IPS DF 4.7 (cell line): ENCODE measurements around the gene RCAN2.
"Not testable (repeated sequence)": the region's sequence is repeated elsewhere in the genome, so short reads cannot be mapped to it uniquely, and the experiment has no call there.

Experiments
- DNase-seq: peaks from one replicate; pipeline ENCODE4 v3.0.0-alpha.2; 2013; ENCODE audit warnings: low spot score; ENCODE audit errors: extremely low read depth

Gene RCAN2

DNA sequence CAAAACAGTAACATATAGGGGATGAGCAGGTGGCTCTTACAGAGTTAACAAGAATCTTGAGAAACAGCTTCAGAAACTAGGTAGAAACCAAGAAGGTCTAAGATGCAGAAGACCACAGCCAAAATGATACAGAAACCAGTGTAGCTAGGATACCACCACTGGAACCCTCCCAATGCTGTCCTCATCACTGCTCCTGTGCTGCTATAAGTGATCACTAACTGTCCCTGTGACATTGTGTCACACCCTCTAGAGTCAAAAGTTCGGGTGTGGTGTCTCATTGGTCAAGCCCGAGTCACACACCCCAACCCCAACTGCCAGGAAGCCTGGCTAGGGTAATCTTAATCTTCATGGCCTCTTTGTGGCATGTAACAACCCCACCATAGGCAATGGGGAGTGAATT lies 153.1 kb downstream of the RCAN2 start:
- DNase-seq, result no peak

- DNase-seq, result no peak
These were observed 156.8 kb downstream of the RCAN2 start for GRCh38 chr6:46334442-46334841.

DNA sequence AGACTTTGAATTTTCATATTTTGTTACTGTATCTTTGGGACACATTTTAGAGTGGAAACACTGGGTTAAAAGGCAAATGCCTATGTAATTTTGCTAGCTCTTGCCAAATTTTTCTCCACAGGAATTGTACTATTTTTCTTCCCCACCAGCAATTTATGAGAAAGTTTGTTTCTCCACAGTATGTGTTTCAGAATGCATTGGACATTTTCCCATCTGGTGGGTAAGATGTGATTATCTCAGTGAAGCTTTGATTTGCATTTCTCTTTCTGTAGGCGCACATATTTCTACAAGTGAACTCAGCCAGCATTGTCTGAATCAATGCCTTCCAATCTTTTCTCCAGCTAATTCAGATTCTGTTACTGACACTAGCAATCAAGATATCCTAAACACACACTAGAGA lies 157.8 kb downstream of the RCAN2 start:
- DNase-seq, result no peak

DNA sequence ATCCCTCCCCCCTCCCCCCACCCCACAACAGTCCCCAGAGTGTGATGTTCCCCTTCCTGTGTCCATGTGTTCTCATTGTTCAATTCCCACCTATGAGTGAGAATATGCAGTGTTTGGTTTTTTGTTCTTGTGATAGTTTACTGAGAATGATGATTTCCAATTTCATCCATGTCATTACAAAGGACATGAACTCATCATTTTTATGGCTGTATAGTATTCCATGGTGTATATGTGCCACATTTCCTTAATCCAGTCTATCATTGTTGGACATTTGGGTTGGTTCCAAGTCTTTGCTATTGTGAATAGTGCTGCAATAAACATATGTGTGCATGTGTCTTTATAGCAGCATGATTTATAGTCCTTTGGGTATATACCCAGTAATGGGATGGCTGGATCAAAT lies 158.8 kb downstream of the RCAN2 start:
- DNase-seq, result not testable (repeated sequence)

DNA sequence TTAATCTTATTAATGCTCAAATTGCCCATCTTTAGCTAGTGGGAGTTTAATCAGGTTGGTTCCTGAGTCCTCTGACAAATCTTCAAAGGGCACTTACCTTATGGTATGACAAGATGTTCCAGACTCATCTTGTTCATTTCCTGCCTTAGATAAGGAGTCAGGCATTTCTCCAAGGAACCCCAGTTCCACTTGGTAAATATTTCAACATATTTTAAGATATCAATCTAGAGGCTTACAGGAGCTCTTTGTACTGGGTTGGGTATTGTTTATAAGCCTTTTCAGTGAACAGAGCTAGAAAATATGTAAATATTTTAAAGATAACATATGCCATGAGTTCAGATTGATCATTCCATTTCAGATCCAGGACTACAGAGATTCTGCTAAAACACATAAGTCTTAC lies 159.8 kb downstream of the RCAN2 start:
- DNase-seq, result no peak

DNA sequence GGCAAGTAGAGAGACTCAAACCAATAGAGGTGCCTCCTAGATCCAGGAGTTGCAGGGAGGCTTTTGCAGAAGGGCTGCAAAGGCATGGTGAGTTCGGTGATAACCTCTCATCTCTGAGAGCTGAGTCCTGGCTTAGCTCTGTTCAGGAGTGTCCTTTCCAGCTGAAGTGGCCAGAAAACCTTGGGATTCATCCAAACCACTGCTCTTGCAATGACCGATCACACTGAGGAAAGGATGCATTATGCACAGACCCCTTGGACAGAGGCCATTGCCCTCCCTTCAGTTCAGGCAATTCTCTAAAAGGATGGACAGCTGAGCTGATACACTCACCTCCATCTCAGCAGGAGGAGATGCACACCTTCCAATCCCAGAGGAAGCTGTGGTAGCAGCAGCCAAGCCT lies 161.7 kb downstream of the RCAN2 start:
- DNase-seq, result no peak

DNA sequence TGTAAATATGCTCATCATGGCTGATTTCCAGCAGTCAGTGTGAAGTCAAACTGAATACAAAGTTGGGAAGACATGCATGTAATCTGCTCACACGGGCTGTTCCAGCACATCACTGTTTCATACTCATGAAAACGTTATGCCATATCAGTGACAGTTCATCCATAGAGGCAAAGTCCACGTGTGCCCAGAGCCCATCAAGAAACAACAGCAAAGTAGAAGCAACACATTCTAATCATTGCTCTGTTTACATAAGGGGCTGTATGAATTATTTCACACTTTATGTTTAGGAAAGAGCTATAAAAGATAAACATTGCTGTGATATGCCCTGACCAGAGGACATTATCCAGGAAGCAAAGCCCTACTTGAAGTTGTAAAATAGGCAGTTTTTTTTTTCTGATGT lies 163.5 kb downstream of the RCAN2 start:
- no peak for DNase-seq

GRCh38 chr6:46325561-46326530 lies 165.4 kb downstream of the RCAN2 start:
- no peak for DNase-seq

- no peak for DNase-seq
These were observed 166.5 kb downstream of the RCAN2 start for GRCh38 chr6:46324706-46325105.

- no peak for DNase-seq
These were observed 167.2 kb downstream of the RCAN2 start for GRCh38 chr6:46323966-46324622.

DNA sequence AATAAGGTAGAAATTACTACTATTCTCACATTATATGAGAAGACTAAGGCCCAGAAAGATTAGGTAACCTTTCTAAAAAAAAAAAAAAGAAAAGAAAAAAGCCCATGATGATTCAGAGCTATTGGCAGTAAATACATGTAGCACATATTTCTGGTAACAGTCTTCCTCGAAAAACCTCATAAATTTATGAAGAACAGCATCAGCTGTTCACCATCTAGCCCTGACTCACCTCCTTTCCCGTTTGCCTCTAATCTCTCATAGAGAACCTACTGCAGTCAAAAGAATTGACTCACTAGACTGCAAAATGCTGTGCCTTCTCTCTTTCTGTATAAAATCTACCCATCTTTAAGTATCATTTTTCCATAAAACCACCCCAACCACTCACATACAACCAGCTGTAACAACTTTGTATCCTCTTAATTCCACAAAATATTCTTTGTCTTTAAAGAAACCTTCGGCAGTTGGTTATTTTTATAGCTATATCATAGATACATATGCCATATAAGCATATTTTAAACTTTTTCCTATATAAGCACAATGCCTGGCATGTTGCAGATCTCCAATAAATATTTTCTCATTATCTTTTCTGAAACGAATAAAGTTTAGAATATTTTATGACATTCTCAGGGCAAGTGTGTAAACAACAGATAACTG lies 167.8 kb downstream of the RCAN2 start:
- DNase-seq, result no peak

DNA sequence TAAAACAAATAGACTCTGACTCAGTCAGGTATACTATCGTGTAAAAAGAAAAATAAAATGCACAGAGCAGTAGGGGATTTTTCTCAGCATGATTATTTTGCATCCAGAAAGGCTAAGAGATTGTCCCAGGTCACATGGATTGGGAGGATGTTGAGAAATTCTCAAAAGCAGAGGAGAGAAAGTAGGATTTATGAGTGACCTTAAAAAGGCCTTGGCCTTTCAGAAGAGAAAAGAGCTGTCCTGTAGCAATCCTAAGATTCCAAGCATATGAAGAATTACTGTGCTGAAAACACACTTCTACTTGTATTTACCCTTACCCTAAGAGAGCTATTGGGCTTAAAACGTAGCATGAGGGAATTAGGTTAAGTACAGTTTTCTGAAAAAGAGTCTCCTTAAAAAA lies 170.7 kb downstream of the RCAN2 start:
- DNase-seq, result no peak

GRCh38 chr6:46315589-46315988 lies 175.7 kb downstream of the RCAN2 start:
- no peak for DNase-seq

- no peak for DNase-seq
These were observed 178.6 kb downstream of the RCAN2 start for GRCh38 chr6:46312654-46313053.

DNA sequence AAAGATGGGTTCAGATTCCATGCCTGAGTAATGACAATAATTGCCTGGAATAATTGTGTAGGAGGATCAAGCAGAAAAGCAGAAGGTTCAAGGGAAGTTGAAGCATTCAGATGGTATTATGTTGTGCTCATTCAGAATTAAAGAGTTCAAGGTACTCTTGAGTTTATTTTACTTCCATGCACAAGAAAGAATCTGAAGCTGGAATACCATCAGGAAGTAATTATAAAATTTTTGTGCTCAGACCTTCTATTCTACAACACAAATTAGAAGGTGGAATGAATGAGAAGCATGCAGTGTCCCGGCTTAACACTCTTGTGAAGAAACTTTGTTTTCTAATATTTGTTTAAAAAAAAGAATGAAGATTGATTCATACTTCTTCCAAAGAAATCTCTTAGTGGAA lies 181.1 kb downstream of the RCAN2 start:
- no peak for DNase-seq

GRCh38 chr6:46306431-46306830 lies 184.8 kb downstream of the RCAN2 start:
- DNase-seq, result no peak

- no peak for DNase-seq
These were observed 185.4 kb downstream of the RCAN2 start for GRCh38 chr6:46305833-46306232.

GRCh38 chr6:46305236-46305635 lies 186.0 kb downstream of the RCAN2 start:
- DNase-seq, result no peak

- DNase-seq, result no peak
These were observed 188.4 kb downstream of the RCAN2 start for GRCh38 chr6:46302816-46303215.

- no peak for DNase-seq
These were observed 189.1 kb downstream of the RCAN2 start for GRCh38 chr6:46302176-46302575.

GRCh38 chr6:46299253-46299652 lies 192.0 kb downstream of the RCAN2 start:
- no peak for DNase-seq

DNA sequence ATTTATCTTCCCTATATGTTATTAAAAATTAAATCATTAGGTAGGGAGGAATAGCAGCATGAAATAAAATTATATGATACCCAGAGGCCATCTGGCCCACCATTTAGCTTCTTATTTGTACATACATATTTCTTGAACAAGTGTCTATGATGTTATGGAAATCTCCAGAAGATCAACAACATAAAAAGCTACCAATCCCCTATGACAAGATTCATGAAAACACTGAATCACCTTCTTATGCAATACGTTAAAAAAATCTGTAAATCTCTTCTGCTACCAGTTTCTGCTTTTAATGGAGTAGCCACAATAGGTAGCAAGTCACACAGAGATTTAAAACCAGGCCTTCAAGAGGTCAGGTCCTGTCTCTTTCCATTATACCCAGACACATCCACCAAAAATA lies 194.7 kb downstream of the RCAN2 start:
- DNase-seq, result no peak
